Activated naive CD8-positive, alpha-beta T cell treated with anti-CD3 and anti-CD28 coated beads, Interleukin-2, amount 50 U/mL, for 16 hours (primary cell): ENCODE data around the gene ARHGEF40.

Experiments used
- DNase-seq: peaks from one replicate; pipeline ENCODE4 v3.0.0-alpha.2; 2020; ENCODE audit warnings: low read depth, low spot score

ARHGEF40 gene

DNA sequence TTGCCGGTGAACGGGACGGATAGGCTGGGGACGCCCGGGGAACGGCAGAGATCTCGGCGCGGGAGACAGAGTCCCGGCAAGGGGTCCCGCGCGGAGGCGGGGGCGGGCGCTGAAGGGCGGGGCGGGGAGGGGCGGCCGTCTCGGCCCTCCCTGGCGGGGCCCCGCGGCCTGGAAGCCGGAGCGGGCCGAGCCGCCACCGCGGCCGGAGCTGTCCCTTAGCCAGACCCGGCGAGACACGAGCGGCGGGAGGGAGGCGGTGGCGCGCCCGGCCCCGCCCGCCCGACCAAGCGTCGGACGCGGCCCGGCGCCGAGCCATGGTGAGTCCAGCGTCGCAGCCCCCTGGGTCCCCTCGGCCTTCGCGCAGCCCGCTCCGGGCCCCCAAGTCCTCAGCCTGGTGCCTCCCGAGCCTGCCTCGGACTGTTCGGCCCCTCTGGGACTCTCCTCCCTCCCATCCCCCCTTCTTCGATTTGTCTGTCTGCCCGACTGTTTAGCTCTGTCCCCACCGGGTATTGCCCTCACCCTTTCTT, at the start of gene ARHGEF40:
Gene ARHGEF40 (plus strand): TSS at position 222 of the 527 bp plus-strand sequence. CDS start 93 bp downstream, at position 315.
- DNase-seq: no peak

DNA sequence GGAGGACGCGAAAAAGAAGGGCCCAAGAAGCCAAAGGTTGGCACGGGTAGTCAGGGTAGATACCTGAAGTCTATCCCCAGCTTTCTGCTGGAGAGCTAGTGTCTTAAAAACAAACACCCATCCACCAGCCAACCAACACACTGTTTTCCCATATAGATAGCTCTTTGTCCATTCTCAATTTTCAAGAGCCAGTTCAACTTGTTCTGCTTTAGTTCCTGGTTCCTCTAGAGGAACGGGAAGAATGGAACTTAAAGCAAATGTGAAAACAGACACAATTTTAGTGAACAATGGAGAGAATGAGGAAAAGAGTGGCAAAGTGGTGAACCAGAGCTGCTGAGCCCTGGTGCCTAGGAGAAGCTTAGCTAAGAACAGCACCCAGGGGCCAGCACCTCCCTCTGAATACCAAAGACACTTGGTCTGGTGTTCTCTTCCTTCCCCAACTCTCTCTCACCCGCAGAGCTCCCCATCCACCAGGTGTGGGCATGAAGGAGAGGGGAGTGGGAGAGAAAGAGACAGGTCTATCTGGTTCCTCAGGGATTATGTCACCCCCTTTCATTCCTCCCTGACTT, 49.0 kb upstream of the ARHGEF40 start:
- no peak for DNase-seq

DNA sequence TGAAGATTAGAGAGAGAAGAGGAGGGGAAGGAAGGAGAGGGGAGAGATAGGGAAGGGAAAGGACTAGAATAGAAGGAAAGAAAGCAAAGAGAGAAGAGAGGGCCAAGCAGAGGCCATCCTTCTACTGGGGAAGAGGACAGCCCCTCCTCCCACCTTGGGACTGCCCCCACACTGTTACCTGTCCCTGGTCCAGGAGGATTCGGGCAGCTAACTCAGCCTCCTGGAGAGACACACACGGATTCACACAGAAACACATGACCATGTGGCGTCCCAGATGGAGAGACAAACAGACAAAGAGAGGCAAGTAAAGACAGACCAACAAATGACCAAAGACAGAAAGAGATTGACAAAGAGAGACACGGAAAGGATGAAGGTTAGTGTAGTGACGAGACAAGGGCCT, 47.4 kb upstream of the ARHGEF40 start:
- DNase-seq: no peak

DNA sequence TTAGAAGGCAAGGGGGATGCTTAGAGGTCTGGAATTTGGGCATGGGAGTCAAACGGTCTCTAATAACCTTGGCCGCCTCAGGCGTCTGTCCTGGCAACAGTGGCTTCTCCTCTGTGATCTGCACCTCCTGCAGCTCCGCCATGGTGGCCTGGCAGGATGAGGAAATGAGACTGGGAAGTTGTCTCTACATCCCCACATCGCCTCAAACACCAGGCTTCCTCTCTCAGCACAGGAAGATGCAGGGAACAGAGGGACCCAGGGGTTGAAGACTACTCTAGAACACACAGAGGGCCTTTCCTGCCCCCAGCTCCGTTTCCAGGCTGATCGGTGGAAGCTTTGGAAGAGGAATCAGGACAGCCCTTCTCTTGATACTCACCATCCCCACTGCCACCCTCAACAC, 46.9 kb upstream of the ARHGEF40 start:
- DNase-seq: no peak

DNA sequence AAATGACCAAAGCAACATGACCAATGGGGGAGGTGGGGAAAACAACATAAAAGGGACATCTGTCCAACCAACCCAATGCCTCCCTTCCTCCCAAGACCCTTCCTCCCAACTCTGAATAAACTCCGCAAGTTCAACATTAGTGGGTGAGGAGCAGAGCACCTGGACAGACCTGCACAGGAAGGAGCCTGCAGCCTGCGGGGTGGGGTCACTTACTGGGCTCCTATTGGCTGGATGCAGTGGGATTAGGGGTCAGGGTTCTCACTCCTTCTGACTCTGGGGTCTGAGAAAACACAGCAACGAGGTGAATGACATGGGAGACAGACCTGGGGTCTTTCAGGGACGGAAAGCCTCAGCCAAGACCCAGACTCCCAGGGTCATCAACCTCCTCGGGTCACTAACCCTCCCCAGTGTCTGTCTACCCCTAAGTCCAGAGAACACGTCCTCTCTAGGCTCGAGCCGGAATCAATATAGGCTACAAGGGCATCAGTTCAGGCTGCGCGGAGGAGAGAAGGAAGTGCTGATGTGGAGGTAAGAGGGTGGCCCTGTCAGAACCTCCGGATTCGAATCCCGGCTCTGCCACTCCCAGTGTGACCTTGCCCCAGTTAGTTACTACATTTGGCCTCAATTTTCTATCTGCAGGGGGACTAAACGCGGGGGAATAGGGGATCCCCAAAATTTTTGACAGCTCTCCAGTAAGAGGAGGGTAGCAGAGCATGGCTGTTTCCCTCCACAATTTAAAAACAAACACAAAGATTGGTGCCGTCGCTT, 46.1 kb upstream of the ARHGEF40 start:
- no peak for DNase-seq

DNA sequence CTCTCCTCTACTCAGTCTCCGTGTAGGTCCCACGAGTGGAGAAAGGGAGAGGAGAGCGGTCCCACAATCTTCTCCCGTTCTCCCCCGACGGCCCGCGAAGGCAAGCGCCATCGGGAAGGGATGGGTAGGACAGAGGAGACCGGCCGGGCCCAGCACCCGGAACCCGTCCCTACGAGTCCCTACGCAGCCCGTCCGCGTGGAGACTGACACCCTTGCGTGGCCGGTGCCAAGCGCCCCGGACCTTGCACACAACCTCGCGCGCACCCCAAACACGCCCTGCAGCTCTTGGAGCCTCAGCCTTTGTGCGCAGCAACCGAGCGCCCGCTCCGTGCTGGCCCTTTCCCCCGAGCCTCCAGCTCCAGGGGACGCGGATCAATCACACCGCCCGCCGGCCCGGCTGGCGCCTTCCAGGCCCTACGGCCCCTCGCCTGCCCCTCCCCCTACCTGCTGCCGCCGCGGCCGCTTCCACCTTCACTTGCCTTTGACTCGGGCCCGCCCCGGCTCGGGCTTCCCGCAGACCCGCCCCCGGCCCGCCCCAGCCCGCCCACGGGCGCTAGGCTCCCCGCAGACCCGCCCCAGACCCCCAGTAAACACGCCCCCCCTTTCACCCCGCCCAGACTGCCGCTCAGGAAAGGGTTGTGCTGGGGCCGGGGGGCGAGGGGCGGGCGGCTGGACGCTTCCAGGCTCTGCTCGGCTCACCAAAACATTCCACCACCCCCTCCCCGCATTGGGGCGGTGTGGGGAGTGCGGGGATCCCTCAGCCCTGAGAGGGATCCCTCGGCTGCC, 45.3 kb upstream of the ARHGEF40 start, which contains the start of gene NDRG2:
Gene NDRG2 (minus strand): TSS at position 477 of the 786 bp plus-strand sequence. CDS start 1,746 bp downstream, outside the sequence.
- DNase-seq: peak; percentile 32

DNA sequence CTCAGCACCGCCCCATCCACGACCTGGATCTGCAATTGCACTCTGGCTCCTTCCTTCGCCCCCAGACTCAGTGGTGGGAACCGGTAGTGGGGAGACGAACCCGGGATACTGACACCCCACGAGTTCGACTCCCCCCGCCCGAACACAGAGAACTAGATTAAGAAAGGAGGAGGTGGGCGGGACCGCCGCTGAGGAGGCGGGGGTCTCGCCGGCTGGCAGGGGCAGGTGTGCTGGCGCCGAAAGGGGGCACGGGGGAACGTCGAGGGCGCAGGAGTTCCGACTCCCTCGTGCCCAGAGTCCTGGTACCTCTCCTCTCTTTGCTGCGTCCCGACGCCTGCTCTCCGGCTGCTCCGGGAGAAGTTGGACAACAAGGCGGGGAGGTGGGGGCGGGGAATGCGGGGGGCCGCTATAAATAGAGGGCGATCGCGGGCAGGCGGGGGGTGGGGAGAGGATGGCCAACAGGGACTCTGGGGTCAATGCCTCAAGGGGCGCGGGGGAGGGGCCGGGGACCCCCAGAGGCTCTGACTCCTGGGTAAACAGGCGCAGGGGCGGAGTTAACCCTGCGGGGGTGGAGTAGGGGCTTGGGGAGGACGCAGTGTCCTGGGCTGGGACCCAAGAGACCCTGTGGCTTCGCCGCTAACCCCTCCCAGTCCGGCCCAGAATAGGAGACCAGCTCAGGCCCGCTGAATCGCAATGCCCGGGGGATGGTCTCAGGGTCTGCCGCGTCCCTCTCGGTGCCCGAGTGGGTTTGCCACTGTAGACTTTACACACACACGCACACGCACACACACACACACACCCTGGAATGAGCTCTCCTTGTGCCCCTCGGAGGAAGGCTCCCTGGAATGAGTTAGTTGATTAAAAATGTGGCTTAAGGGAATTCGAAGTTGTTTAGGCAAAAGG, 44.5 kb upstream of the ARHGEF40 start:
- DNase-seq: no peak

DNA sequence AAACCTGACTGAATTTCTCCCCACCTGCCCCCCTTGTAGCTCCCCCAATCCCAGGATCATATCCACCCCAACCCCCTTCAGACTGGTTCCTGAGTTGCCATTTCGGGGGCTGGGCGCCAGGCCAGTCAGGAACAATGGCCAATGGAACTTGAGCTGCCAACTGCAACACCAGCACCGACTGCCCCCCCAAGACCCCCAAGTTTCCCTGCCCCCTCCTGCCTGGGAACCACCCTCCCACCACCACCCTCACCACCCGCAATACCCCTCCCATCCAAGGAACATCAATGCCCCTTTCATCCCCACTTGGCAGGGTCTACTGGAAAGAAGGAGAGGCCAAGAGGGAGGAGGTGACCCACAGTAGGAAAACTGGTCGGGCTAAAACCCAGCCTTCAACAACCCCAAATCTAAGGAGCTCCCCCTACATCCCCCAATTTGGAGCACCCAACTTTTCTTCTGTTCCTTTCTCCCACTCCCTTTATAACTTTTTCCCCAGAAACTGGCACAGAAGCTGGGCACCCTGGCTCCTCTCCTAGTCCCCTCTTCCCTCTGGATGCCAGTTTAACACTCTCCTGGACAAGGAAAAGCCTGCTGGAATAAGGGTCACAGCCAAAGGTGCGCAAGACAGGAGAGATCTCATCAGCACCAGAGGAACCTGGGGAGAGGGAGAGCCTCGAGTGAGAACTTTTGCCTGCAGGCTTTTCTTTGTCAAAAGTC, 43.7 kb upstream of the ARHGEF40 start:
- DNase-seq: no peak

DNA sequence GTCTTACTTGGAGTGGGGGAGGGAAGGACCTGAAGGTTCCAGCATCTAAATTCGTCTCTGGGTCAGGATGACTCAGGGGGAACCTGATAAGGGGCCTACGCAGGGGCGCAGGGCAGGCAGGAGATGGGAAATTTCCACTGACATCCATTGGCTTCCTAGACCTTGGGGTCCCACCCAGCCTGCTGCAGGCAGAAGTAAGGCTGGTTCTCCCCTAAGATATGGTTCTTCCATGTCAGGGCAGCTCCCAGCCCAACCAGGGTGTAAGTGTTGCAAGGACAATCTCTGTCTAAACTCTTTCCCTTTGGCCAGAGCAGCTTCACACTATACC, 43.2 kb upstream of the ARHGEF40 start:
- no peak for DNase-seq

DNA sequence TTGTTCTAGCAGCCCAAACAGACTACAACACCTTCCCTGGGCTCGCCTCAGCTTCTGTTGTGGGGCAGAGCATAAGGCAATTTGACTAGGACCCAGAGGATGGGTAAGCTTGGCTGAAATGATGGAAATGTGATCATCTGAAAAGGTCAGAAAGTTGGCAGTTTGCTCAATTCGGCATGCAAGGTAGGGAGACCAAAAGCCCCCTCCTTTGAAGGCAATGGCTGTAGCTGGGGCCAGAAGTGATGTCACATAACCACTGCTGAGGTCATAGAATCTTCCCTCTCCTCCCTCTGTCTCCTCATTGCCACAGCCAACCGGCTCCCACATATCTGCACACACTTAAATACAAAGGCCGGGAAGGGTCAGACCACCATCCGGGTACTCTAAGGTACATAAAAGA, 40.2 kb upstream of the ARHGEF40 start, which contains the start of gene TPPP2:
Gene TPPP2 (plus strand): TSS at position 301 of the 400 bp plus-strand sequence. CDS start 365 bp downstream, outside the sequence.
- DNase-seq: no peak

DNA sequence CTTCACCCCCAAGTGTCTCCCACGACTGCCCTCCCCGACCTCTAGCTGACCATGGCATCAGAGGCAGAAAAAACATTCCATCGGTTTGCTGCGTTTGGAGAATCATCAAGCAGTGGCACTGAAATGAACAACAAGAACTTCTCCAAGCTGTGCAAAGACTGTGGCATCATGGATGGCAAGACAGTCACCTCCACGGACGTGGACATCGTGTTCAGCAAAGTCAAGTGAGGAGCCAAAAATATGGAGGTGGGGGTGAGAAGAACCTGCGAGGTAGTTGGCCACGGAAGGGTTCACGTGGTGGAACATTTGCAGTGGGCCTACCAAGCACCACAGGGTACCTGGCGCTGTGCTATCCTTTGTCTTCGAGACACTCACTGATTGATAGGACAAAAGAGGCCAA, 39.6 kb upstream of the ARHGEF40 start:
- DNase-seq: no peak

DNA sequence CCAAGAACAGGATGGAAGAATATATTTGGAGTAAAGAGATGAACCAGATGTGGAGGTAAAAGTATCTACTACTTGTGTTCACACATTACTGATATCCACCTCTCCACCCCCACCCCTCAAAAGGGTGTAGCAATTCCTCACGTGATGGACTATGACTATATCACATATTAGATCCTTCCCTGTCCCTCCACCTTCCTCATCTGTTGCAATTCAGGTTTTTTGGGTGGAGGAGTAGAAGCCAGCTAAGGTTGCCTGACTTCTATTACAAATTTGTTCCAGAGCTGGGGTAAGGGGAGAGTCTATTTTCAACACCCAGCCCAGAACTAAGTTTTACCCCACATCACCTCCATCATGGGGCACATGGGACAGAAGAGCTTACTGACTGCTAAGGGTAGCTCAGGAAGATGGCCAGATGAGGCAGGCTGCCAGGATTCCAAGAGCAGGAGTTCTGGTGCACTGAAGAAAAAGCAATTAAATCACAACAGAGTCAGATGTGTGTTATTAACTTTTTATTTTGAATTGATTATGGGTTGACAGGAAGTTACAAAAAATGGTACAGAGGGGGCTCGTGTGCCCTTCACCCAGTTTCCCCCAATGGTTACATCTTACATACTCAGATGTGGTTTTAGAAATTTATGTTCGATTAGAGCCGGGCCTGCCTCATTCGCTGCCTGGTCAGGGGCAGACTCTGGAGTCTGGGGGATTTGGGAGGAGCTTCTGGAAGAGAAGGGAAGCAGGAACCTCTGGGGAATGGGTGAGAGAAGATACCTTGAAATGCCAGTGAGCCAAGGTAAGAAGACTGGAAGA, 37.6 kb upstream of the ARHGEF40 start:
- no peak for DNase-seq

DNA sequence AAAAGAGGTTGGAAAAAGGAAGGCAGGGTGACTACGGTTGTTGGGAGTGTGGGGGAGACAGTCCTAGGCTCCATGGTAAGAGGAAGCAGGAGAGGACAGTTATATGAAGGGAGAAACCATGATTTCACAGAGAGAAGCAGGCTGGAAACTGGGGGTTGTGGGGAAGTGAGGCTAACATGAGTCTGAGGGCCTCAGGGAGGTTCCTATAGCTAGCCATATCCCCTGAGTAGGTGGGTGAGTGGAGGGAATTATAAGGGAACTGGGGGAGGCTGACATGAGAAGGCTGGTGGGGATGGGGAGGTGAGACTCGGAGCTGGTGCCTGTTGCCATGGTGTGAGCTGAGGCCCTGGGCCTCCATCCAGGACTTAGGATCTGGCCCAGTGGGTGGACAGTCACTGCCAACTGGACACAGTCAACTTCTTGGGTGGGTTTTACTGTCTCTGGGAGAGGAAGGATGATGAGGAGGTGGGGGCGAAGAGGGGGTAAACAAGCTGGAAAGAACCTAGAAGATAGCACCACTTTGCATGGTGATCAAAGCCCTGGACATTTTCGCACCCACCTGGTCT, 36.9 kb upstream of the ARHGEF40 start:
- DNase-seq: no peak

DNA sequence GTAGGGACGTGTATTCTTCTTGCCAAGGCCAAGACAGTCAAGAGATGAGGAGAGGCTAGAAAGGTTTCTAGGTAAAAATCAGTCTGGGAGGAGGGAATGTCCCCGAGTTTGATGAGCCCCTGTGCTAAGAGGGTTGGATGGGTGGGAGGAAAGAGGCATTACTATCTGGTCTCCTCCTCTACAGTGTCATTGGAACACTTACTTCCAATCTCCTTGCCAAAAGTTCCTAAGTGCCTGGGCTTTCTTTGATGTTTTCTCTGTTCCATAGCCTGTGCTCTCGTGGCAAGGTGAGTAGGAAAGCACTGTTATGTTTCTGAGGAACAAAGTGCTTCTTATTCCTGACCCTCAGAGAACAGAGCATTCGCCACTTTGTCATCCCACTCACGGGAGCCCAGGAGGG, 35.4 kb upstream of the ARHGEF40 start, which contains the start of gene RNASE13:
Gene RNASE13 (minus strand): TSS at position 101 of the 400 bp plus-strand sequence. CDS start 519 bp downstream, outside the sequence.
- no peak for DNase-seq

DNA sequence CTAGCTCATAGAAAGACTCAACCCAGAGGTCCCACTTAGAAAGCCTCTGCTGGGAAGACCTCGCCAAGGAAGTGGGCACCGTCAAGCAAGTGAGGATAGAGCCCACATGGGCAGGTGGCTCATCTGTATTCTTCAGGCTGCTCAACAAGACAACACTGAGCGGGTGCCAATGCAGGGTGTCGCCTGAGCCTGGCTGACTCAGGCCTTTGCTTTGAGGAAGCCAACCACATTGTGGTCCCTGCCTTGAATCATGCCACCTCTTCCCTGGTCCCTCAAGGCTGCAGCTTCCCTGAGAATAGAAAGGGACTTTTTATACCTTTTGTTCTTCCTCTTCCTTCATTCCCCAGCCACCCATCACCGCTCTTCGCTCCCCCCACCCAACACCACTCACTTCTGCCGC, 33.4 kb upstream of the ARHGEF40 start:
- DNase-seq: no peak

DNA sequence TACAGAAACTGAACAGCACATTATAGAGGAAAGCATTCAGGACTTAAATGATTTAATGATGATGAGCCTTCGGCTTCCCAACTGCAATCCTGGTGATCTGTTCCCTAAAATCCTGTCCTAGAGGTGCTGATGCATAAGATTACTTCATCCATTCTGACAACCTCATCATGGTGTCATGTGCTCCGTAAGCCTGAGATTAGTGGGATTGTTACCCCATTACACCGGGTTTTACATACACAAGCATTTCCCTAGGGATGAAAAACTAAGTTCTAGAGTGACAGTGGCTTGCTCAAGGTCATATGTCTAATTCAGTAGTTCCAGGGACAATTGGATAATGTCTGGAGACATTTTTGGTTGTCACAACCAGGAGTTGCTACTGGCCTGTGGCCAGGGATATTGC, 32.9 kb upstream of the ARHGEF40 start:
- DNase-seq: no peak

DNA sequence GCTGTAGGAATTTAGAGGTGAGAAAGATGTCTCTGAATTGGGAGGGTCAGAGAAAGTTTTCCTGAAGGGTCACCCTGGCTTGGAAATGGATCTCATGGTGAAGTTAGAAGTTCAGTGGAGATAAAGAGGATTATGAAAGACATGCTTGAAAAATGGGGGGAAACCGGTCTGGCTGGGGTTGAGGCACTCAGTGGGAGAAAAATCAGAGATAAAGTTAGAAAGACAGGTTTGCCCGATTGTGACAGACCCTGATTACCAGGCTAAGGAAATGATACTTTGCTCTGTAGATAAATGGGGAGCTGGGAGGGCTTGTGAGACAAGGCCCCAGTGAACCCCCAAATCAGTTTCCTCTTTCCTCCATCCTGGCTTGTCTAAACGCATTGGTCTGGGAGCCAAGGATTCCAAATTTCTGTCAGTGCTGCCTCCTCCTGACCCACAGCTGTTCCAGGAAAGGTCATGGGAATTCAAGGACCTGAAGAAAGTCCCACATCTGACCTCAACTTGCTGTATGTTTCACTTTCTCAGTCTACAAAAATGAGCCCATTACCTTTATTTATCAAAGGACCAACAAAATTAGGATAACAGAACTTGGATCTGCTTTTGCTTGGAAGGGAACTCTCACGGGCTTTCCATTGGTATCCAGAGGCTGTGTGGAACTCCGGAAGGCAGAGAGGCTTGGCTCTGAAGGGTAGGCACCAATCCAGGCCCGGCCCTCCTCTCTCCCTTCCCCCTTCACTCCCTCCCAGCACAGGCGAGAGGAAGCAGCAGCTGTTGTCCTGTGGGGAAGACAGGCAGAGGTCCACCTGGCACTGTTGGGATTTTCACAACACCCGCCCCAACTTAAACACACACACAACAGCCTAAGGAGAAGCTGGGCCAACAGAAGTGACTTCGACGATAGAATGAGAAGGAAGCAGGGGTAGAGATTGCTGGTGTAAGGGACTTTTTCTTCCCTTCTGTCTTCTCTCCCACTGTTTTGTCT, 31.4 kb upstream of the ARHGEF40 start:
- no peak for DNase-seq
